ENCODE data around the gene C1orf198. TPM values are rescaled to one million over a fixed set of nuclear protein-coding genes. Genes with fewer than 3 reads are reported as not detected.

C1orf198 gene
- total and polyA plus RNA-seq, 4 donors = 3.9 to 11.1 (median 10.4) TPM

DNA sequence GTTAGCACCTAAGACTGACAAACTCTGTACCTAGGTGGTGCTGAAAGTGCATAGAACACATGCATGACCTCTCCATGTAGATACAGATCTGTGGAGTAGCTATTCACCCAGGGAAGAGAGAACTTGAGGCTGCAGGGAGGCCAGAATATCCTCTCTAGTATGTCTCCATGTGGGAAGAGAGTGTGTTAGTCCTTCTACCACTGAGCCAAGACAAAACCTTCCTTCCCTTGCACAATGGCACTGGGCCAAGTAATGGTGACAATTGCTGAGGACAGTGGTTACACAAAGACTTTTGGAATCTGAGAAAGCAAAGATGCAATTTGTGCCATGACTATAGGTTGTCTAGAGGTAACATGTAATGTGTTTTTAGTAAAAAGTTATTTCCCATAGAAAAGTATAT lies 52.3 kb downstream of the C1orf198 start:
- TF ChIP-seq EGR1 (IDR thresholded peaks at IDR 0.05; ENCODE audit: low read depth in 2 of 2) (no peak), FOXA2 (IDR thresholded peaks at IDR 0.05) (no peak), JUND (IDR thresholded peaks at IDR 0.05) (no peak), FOXA1 (IDR thresholded peaks at IDR 0.05) (no peak)
- TF ChIP-seq, protein P1, sequence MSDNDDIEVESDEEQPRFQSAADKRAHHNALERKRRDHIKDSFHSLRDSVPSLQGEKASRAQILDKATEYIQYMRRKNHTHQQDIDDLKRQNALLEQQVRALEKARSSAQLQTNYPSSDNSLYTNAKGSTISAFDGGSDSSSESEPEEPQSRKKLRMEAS (IDR thresholded peaks at IDR 0.05) = no peak
- TF ChIP-seq, protein P2, sequence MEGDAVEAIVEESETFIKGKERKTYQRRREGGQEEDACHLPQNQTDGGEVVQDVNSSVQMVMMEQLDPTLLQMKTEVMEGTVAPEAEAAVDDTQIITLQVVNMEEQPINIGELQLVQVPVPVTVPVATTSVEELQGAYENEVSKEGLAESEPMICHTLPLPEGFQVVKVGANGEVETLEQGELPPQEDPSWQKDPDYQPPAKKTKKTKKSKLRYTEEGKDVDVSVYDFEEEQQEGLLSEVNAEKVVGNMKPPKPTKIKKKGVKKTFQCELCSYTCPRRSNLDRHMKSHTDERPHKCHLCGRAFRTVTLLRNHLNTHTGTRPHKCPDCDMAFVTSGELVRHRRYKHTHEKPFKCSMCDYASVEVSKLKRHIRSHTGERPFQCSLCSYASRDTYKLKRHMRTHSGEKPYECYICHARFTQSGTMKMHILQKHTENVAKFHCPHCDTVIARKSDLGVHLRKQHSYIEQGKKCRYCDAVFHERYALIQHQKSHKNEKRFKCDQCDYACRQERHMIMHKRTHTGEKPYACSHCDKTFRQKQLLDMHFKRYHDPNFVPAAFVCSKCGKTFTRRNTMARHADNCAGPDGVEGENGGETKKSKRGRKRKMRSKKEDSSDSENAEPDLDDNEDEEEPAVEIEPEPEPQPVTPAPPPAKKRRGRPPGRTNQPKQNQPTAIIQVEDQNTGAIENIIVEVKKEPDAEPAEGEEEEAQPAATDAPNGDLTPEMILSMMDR (IDR thresholded peaks at IDR 0.05; ENCODE audit: low read depth, low read length, missing input control) = no peak
- Histone ChIP-seq H3K27ac (ENCODE audit: low read depth in 1 of 2, low read length in 2 of 2) (no peak overlapping the region), H3K9me3 (ENCODE audit: control insufficient read depth in 4 of 4, low read length in 3 of 4) (peaks cover 0 to 8% (median 2%) of the 10 kb centered on the region in 4 donors), H3K27me3 (ENCODE audit: control insufficient read depth in 4 of 4, insufficient read depth in 4 of 4, low read length in 3 of 4) (no peaks in the 10 kb centered on the region), H3K36me3 (ENCODE audit: control insufficient read depth in 4 of 4, insufficient read depth in 3 of 4, low read depth in 1 of 4, low read length in 3 of 4) (no peaks in the 10 kb centered on the region), H3K4me1 (ENCODE audit: control insufficient read depth in 4 of 4, insufficient read depth in 4 of 4, low read length in 3 of 4) (no peaks in the 10 kb centered on the region), H3K4me3 (ENCODE audit: low read depth in 1 of 3, low read length in 3 of 3) (no peak overlapping the region), H3K9ac (ENCODE audit: low read depth in 1 of 2, low read length in 2 of 2) (no peak overlapping the region)
- peak; percentile 16 for DNase-seq (ENCODE audit: low spot score)

DNA sequence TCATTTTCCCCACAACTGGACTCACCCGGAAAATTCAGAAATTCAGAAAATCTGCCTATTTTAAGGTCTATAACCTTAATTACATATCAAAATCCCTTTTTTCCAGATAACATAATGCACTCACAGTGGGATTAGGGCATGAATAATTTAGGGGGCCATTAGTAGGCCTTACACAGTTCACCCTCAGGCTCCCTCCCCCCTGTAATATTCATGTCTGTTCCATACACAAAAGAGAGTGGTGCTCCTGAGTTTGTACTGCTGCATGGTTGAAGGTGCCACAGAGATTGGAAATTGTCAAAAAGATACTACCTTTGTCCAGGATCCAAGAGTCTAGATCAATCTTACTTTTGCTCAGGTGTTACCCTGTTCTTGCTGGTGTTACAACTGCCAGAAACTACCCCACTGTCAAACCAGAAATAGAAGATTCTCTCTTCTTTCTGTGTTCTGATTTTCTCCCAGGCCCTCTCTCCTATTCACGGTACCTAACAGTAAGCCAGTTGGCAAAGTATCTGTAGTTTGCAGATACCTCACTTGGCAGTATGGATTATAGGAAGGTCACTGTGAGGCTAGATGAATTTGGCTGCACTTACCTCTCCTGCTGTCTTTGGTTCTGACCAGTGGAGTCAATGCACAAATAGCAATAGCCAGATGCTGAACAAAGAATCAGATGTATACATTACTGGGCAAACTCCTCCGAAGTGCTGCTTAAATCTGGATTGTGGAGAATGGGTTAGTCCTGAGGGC lies 53.2 kb downstream of the C1orf198 start:
- WGBS = 76% methylated on average over 3 of the region's 3 CpGs
- H3K27me3 ChIP-seq (ENCODE audit: control insufficient read depth in 4 of 4, insufficient read depth in 4 of 4, low read length in 3 of 4) = no peaks in the 10 kb centered on the region

DNA sequence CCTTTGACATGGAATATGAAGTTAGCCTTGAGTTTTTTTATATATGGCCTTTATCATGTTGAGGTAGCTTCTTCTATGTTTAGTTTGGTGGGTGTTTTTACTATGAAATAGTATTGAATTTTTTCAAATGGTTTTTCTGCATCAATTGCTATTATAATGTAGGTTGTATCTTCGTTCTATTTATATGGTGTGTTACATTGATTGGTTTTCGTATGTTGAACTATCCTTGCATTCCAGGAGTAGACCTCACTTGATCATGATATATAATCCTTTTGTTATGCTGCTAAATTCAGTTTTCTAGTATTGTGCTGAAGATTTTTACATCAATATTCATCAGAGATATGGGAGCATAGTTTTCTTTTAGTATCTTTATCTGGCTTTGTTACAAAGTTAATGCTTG lies 55.8 kb downstream of the C1orf198 start:
- DNase-seq (ENCODE audit: low spot score) = no peak
- Histone ChIP-seq H3K27ac (ENCODE audit: low read depth in 1 of 2, low read length in 2 of 2) (no peak overlapping the region), H3K9me3 (ENCODE audit: control insufficient read depth in 4 of 4, low read length in 3 of 4) (peaks cover 0 to 8% (median 2%) of the 10 kb centered on the region in 4 donors), H3K27me3 (ENCODE audit: control insufficient read depth in 4 of 4, insufficient read depth in 4 of 4, low read length in 3 of 4) (no peaks in the 10 kb centered on the region), H3K9ac (ENCODE audit: low read depth in 1 of 2, low read length in 2 of 2) (no peak overlapping the region), H3K36me3 (ENCODE audit: control insufficient read depth in 4 of 4, insufficient read depth in 3 of 4, low read depth in 1 of 4, low read length in 3 of 4) (no peaks in the 10 kb centered on the region), H3K4me1 (ENCODE audit: control insufficient read depth in 4 of 4, insufficient read depth in 4 of 4, low read length in 3 of 4) (no peaks in the 10 kb centered on the region), H3K4me3 (ENCODE audit: low read depth in 1 of 3, low read length in 3 of 3) (no peak overlapping the region)
- 88% methylated on average over 2 of the region's 2 CpGs for WGBS
- no peak for TF ChIP-seq HNF4A (conservative IDR thresholded peaks at IDR 0.05)
- TF ChIP-seq EGR1 (IDR thresholded peaks at IDR 0.05; ENCODE audit: low read depth in 2 of 2) = no peak

More for the DNA sequence above, 53.2 kb downstream of the C1orf198 start:
- Histone ChIP-seq H3K4me3 (ENCODE audit: low read depth in 1 of 3, low read length in 3 of 3) (no peak overlapping the region), H3K36me3 (ENCODE audit: control insufficient read depth in 4 of 4, insufficient read depth in 3 of 4, low read depth in 1 of 4, low read length in 3 of 4) (no peaks in the 10 kb centered on the region), H3K9me3 (ENCODE audit: control insufficient read depth in 4 of 4, low read length in 3 of 4) (peaks cover 0 to 8% (median 2%) of the 10 kb centered on the region in 4 donors), H3K4me1 (ENCODE audit: control insufficient read depth in 4 of 4, insufficient read depth in 4 of 4, low read length in 3 of 4) (no peaks in the 10 kb centered on the region), H3K27ac (ENCODE audit: low read depth in 1 of 2, low read length in 2 of 2) (no peak overlapping the region), H3K9ac (ENCODE audit: low read depth in 1 of 2, low read length in 2 of 2) (no peak overlapping the region)
- DNase-seq (ENCODE audit: low spot score) = no peak
- no peak for TF ChIP-seq JUND (IDR thresholded peaks at IDR 0.05)

DNA sequence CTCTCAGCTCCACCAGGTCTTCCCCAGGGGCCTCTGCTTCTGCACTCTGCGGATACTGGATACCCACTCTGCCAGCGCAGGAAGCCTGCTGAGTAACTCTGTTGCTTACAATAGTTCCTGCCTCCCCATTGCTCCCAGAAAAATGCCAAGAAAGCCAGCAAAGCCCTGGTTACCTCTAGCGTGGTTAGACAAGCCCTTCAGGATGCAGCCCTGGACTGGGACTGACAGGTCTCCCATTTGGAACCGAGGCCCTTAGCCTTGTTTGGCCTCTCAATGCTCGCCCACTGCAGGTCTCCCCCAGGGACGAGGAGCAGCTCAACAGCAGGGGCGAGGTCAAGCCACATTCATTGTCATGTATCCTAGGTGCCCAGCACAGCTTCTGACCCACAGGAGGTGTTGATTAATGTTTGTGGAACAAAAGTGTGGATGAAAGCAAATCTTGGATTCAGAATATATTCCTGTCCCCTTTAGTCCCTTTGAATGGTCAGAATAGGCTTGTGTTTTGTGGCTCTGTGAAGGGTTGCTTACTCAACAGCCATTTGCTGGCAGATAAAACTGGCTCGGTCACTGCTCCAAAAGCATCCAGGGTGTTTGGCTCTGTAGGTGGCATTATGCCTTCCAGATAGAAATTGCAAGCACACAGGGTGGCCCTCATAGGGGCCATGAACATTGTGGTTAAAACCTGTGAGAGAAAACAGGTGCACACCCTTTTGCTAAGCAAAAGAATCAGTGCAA lies 58.9 kb downstream of the C1orf198 start:
- Histone ChIP-seq H3K4me3 (ENCODE audit: low read depth in 1 of 3, low read length in 3 of 3) (no peak overlapping the region), H3K9ac (ENCODE audit: low read depth in 1 of 2, low read length in 2 of 2) (no peak overlapping the region), H3K4me1 (ENCODE audit: control insufficient read depth in 4 of 4, insufficient read depth in 4 of 4, low read length in 3 of 4) (no peaks in the 10 kb centered on the region), H3K27me3 (ENCODE audit: control insufficient read depth in 4 of 4, insufficient read depth in 4 of 4, low read length in 3 of 4) (no peaks in the 10 kb centered on the region), H3K9me3 (ENCODE audit: control insufficient read depth in 4 of 4, low read length in 3 of 4) (peaks cover 0 to 8% (median 2%) of the 10 kb centered on the region in 4 donors), H3K27ac (ENCODE audit: low read depth in 1 of 2, low read length in 2 of 2) (no peak overlapping the region), H3K36me3 (ENCODE audit: control insufficient read depth in 4 of 4, insufficient read depth in 3 of 4, low read depth in 1 of 4, low read length in 3 of 4) (no peaks in the 10 kb centered on the region)
- peak; percentile 17 for DNase-seq (ENCODE audit: low spot score)
- 81% methylated on average over 8 of the region's 8 CpGs for WGBS
- TF ChIP-seq YY1 (IDR thresholded peaks at IDR 0.05) = no peak
- TF ChIP-seq HNF4A (conservative IDR thresholded peaks at IDR 0.05) = no peak
- no peak for TF ChIP-seq RAD21 (IDR thresholded peaks at IDR 0.05)
- no peak for TF ChIP-seq SP1 (IDR thresholded peaks at IDR 0.05)
- TF ChIP-seq NR2F2 (IDR thresholded peaks at IDR 0.05) = no peak
- no peak for TF ChIP-seq TAF1 (conservative IDR thresholded peaks at IDR 0.05)
- TF ChIP-seq, protein P1 (IDR thresholded peaks at IDR 0.05) = no peak
- no peak for TF ChIP-seq EGR1 (IDR thresholded peaks at IDR 0.05; ENCODE audit: low read depth in 2 of 2)
- no peak for TF ChIP-seq RXRA (IDR thresholded peaks at IDR 0.05)
- TF ChIP-seq, protein P3, sequence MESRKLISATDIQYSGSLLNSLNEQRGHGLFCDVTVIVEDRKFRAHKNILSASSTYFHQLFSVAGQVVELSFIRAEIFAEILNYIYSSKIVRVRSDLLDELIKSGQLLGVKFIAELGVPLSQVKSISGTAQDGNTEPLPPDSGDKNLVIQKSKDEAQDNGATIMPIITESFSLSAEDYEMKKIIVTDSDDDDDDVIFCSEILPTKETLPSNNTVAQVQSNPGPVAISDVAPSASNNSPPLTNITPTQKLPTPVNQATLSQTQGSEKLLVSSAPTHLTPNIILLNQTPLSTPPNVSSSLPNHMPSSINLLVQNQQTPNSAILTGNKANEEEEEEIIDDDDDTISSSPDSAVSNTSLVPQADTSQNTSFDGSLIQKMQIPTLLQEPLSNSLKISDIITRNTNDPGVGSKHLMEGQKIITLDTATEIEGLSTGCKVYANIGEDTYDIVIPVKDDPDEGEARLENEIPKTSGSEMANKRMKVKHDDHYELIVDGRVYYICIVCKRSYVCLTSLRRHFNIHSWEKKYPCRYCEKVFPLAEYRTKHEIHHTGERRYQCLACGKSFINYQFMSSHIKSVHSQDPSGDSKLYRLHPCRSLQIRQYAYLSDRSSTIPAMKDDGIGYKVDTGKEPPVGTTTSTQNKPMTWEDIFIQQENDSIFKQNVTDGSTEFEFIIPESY (IDR thresholded peaks at IDR 0.05) = no peak
